Activated CD4-positive, alpha-beta T cell treated with anti-CD3 and anti-CD28 coated beads for 1 hour (primary cell): ENCODE measurements around the gene PATE1.

Experiments
- DNase-seq: peaks from one replicate; pipeline ENCODE4 v3.0.0-alpha.2; 2020

The PATE1 gene

GRCh38 chr11:125797641-125798040 lies 51.6 kb downstream of the PATE1 start:
- no peak for DNase-seq
